Mucosa of stomach (tissue), 1 donor: ENCODE results near the gene RNF212.

Source experiments
- H3K27me3 ChIP-seq: one replicate; pipeline ENCODE4 v1.7.0; 2013; ENCODE audit warnings: mild to moderate bottlenecking, low read length; ENCODE audit not compliant: control insufficient read depth, insufficient read depth
- H3K36me3 ChIP-seq: one replicate; pipeline ENCODE4 v1.7.0; 2013; ENCODE audit warnings: low read length; ENCODE audit not compliant: control insufficient read depth, insufficient read depth
- H3K4me1 ChIP-seq: one replicate; pipeline ENCODE4 v1.7.0; 2013; ENCODE audit warnings: mild to moderate bottlenecking, low read length; ENCODE audit not compliant: control insufficient read depth, insufficient read depth
- H3K4me3 ChIP-seq: one replicate; pipeline ENCODE4 v1.7.0; 2013; ENCODE audit warnings: low read length
- H3K9ac ChIP-seq: one replicate; pipeline ENCODE4 v1.7.0; 2013; ENCODE audit warnings: mild to moderate bottlenecking, low read length, moderate library complexity
- H3K9me3 ChIP-seq: one replicate; pipeline ENCODE4 v1.7.0; 2013; ENCODE audit warnings: mild to moderate bottlenecking, low read length, moderate library complexity; ENCODE audit not compliant: control insufficient read depth
- donor health status: Pancreatic carcinoma.

RNF212 gene

DNA sequence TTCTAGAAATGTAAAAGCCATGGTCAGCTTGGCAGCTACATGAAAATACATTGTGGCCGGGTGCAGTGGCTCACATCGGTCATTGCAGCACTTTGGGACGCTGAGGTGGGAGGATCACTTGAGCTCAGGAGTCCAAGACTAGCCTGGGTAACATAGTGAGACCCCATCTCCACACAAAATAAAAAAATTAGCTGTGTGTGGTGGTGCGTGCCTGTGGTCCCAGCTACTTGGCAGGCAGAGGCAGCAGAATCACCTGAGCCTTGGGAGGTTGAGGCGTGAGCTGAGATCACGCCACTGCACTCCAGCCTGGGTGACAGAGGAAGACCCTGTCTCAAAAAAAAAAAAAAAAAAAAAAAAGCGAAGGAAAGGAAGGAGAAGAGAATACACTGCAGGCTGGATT is 29.0 kb downstream of the RNF212 start:
- Histone ChIP-seq H3K9me3 (no peaks in the 10 kb centered on the region), H3K4me3 (no peak overlapping the region), H3K27me3 (peaks cover 6% of the 10 kb centered on the region), H3K4me1 (peaks cover 14% of the 10 kb centered on the region), H3K36me3 (no peaks in the 10 kb centered on the region), H3K9ac (no peak overlapping the region)

DNA sequence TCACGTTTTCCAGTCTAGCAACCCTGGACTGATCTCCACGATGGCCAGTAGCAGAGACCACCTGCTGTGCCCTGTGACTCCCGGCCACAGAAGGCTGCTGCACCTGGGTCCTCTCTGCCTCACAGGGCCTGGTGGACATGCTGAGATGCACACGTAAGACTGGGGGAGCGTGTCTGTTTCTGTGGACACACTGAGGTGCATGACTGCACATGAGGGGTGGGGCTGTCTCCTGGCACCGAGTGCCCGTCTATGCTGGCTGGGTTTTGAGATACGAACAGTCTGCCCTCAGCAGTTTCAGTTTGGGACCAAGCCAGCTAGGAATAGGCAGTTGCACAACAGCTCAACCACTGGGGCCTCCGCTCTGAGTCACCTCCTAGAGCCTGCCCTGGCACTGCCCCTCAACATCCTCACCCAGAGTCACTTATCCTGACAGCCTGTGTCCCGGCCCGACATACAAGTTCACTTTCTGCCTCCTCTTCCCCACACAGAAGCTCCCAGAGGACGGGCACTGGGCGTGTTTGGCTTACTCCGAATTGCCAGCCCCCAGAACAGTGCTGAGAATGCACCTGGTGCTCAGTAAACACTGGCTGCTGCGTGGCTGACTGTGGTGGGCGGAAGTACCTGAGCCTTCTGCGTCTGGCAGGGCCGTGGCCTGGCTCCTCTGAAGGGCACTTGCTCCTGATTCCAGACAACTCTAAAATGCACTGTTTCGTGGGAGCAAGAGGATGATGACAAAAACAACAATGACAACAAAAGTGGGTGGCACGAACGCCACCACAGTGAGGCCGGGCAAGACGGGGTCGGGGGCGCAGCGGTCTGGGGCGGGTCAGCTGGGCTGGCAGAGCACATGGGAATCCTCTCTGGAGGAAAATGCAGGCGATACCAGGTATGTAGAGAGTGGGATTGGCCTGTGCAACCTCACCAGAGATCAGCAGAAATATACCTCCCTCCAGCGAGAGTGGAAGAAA is 30.9 kb downstream of the RNF212 start:
- no peaks in the 10 kb centered on the region for H3K36me3 ChIP-seq
- H3K27me3 ChIP-seq = peaks cover 6% of the 10 kb centered on the region
- peak overlapping the region; percentile 36 for H3K9ac ChIP-seq
- no peak overlapping the region for H3K4me3 ChIP-seq
- H3K4me1 ChIP-seq = peaks cover 14% of the 10 kb centered on the region
- H3K9me3 ChIP-seq = no peaks in the 10 kb centered on the region

DNA sequence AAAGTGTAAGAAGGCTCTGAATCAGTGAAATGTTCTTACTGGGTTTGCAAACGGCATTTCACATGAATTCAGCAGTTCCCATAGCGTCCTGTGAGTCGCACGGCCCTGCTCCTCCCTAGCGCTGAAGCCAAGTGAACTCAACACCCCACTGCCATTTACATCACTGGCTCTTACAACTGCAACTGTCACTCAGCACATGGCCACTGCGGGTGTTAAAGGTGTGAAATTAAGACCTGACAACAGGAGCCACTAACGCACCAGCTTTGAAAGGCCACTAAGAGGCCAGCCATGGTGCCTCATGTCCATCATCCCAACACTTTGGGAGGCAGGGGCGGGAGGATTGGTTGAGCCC is 31.7 kb downstream of the RNF212 start:
- peaks cover 14% of the 10 kb centered on the region for H3K4me1 ChIP-seq
- peaks cover 6% of the 10 kb centered on the region for H3K27me3 ChIP-seq
- H3K36me3 ChIP-seq = no peaks in the 10 kb centered on the region
- no peak overlapping the region for H3K9ac ChIP-seq
- H3K9me3 ChIP-seq = no peaks in the 10 kb centered on the region
- no peak overlapping the region for H3K4me3 ChIP-seq

DNA sequence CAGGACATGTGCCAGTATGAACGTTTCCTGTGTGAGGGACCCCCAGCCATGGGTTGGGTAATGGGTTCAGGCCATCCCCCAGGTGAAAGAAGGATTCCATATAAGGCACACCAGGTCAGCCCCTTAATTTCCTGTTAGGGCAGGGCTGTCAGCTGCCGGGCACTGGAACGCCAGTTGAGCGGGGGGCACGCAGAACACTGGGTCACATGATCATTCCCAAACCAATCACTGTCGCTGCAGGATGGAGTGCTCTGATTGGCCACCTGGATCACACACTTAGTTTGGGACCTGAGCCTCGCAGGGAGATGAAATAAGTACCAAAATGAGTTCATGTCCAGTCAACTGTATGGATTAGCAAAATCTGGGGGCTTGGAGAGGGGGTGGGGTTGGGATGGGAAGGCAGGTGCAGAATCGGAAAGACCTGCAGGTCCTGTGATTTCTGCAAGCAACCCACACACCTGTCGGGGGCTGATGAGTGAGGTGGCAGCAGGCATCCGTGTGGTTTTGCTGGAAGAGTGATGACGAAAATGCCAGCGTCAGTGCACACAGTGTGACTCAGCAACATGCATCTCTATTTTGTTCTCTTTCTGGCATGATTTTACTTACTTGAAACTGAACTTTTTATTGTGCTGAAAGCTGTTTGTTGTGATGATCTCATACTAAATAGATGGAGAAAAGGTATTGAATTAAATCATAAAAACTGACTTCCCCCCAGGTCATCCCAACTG is 32.2 kb downstream of the RNF212 start:
- Histone ChIP-seq H3K4me3 (no peak overlapping the region), H3K9me3 (no peaks in the 10 kb centered on the region), H3K9ac (no peak overlapping the region), H3K27me3 (peaks cover 6% of the 10 kb centered on the region), H3K36me3 (no peaks in the 10 kb centered on the region), H3K4me1 (peaks cover 14% of the 10 kb centered on the region)

DNA sequence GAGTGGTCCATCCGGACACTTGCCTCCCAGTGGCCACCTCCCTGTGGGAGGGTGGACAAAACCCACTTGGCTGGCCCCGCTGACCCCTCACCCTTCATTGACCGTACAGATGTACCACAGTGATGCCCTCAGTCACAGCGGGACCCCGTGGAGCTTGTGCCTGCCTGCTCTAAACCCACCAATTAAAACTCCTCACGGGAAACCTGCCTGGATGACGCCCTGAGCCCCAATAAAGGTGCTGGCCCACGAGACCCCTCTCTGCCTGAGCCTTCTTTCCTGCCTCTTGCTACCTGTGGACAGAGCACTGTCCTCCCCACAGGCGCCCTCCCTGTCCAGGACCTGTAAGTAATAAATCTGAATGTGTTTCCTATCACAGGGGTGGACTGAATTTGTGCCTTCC is 32.9 kb downstream of the RNF212 start:
- peaks cover 6% of the 10 kb centered on the region for H3K27me3 ChIP-seq
- no peaks in the 10 kb centered on the region for H3K36me3 ChIP-seq
- H3K9ac ChIP-seq = no peak overlapping the region
- H3K4me3 ChIP-seq = no peak overlapping the region
- H3K4me1 ChIP-seq = peaks cover 14% of the 10 kb centered on the region
- H3K9me3 ChIP-seq = no peaks in the 10 kb centered on the region

DNA sequence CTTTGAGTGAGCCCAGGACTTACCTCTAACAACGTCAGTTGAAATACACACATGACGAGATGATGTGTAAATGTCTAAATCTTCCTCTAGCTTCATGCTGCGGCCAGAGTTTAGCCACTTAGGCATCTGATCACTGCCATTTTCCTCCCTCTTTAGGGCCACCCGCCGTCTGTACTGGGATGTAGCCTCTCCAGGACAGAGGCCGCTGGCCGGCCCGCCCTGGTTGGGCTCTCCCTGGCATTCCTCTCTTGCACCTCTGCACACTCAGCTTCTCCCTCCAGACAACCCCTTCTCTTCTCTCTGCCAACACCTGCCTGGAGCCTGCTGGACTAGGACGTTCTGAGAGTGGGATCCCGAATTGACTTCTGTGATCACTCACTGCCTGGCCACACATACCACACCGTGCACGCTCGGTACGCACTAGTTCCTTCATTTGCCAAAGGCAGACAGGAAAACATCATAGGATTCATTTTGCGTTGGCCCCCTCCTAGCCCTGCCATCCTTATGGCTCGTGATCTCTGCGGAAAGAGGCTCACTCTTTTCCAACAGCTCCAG is 33.6 kb downstream of the RNF212 start:
- Histone ChIP-seq H3K36me3 (no peaks in the 10 kb centered on the region), H3K4me3 (no peak overlapping the region), H3K4me1 (peaks cover 14% of the 10 kb centered on the region), H3K9ac (no peak overlapping the region), H3K9me3 (no peaks in the 10 kb centered on the region), H3K27me3 (peaks cover 6% of the 10 kb centered on the region)

DNA sequence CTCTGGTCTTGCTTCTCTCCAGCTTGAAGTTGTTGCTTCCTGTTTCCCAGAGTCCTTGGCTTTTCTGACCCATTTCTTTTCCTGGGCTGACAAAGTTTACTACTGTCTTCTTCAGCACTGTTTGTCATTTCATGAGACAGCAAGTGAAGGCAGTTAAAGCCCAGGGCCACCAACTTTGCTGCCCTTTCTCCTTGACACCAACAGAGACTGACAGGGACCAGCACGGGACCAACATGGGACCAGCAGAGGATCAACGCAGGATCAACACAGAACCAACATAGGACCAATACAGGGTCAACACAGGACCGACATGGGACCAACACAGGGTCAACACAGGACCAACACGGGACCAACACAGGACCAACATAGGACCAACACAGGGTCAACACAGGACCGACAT is 34.9 kb downstream of the RNF212 start:
- peaks cover 14% of the 10 kb centered on the region for H3K4me1 ChIP-seq
- no peak overlapping the region for H3K4me3 ChIP-seq
- no peak overlapping the region for H3K9ac ChIP-seq
- H3K36me3 ChIP-seq = no peaks in the 10 kb centered on the region
- no peaks in the 10 kb centered on the region for H3K9me3 ChIP-seq
- peaks cover 6% of the 10 kb centered on the region for H3K27me3 ChIP-seq

DNA sequence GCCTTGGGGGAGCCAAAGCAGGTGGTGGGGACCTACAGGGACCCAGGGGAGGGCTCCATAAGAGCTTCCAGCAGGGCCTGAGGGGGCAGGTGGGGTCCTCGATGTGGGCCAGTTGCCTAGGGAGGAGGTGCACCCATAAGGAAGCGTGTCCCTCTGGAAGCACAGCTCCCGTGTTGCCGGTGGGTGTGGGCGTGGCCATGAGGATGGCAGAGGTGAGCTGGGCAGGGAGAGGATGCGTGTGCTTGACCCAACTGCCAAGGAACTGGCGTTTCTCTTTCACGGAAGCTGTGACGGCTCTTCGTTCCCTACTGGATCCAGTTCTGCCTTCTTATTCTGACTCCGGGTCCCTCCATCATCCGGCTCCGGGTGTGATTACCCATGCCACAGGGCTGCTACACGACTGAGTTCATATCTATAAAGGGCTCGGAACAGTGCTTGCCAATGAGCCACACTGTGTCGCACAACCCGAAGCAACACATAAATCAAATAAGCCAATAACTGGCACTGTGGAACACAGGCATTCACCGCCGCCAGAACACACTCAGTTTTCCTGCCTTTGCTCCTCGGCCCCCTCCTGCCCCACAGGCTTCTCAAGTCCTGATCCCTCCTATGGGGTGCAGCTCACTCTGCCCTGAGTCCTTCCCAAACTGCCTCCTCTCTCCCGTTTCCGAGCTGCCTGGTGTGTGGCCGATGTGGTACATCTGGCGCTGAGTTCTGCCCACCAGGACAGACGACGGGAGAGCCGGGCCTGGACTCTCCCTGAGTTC is 35.5 kb downstream of the RNF212 start:
- H3K27me3 ChIP-seq = peaks cover 6% of the 10 kb centered on the region
- peaks cover 12% of the 10 kb centered on the region for H3K4me1 ChIP-seq
- no peak overlapping the region for H3K9ac ChIP-seq
- no peaks in the 10 kb centered on the region for H3K9me3 ChIP-seq
- H3K4me3 ChIP-seq = no peak overlapping the region
- no peaks in the 10 kb centered on the region for H3K36me3 ChIP-seq

DNA sequence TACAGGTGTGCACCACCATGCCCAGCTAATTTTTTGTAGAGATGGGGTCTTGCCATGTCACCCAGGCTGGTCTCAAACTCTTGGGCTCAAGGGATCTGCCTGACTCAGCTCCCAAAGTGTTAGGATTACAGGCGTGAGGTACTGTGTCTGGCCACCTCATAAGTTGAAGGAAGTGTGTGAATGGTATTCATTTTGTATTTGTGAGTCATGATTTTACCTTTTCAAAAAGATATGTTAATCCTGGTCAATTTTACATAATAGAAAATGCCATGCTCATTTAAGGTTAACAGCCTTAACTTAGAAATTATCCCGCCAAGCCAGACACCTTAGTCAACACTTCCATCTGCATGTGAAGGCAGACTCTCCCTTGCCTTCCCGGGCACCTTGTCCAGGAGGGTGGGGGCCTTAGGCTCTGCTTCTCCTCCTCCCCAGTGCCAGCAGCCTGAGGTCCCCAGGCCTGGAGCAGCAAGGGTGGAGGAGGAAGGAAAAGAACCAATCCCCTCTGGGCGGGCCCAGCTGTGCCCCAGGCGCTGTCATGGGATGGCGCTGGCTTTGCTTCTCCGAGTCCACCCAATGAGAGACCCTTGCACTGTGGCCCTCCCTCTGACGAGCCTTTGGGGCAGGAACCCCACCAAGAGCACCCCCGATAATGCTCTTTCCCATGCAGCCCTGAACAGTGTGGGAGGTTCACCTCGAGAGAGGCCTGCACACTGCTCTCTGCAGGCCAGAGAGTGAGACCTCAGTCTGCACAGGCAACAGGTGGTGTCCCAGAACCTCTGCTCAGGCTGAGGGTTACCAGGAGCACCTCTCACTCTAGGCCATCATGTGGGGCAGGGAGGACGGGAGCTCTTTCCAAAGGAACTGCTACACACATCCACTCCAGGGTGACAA is 37.3 kb downstream of the RNF212 start:
- Histone ChIP-seq H3K9ac (no peak overlapping the region), H3K27me3 (peaks cover 6% of the 10 kb centered on the region), H3K4me3 (no peak overlapping the region), H3K36me3 (no peaks in the 10 kb centered on the region), H3K4me1 (no peaks in the 10 kb centered on the region), H3K9me3 (no peaks in the 10 kb centered on the region)

DNA sequence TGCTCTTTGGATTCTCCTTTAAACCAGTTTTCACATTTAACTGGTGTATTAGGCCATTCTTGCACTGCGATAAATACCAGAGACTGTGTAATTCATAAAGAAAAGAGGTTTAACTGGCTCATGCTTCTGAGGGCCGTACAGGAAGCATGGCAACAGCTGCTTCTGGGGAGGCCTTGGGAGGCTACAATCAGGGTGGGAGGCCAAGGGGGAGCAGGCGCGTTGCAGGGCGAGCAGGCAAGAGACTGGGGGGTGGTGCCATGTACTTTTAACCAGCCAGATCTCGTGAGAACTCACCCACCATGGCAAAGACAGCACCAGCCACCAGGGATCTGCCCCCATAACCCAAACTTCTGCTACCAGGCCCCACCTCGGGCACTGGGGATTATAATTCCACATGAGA is 38.1 kb downstream of the RNF212 start:
- no peaks in the 10 kb centered on the region for H3K4me1 ChIP-seq
- no peak overlapping the region for H3K4me3 ChIP-seq
- H3K9ac ChIP-seq = no peak overlapping the region
- H3K36me3 ChIP-seq = no peaks in the 10 kb centered on the region
- no peaks in the 10 kb centered on the region for H3K9me3 ChIP-seq
- H3K27me3 ChIP-seq = no peaks in the 10 kb centered on the region

DNA sequence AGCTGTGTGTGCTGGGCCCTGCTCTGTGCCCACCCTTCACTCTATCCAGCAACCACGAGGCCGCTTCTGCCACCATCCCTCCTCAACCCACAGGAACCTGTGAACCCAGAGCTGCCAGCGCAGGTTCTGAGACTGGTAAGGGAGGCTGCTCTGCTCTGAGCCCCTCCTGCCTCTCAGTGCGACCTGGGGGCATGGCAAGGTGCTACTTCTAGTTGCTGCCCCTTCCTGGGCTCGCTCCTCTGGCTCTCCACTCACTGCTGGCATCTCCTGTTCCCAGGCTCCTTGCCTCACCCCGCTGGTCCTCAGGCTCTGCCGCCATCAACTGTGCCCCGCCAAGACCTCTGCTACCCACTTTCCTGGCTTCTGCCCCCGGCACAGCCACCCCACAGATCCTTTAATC is 39.3 kb downstream of the RNF212 start:
- no peak overlapping the region for H3K9ac ChIP-seq
- no peak overlapping the region for H3K4me3 ChIP-seq
- no peaks in the 10 kb centered on the region for H3K4me1 ChIP-seq
- no peaks in the 10 kb centered on the region for H3K27me3 ChIP-seq
- no peaks in the 10 kb centered on the region for H3K9me3 ChIP-seq
- H3K36me3 ChIP-seq = no peaks in the 10 kb centered on the region
